Upper lobe of left lung (tissue), 4 donors: ENCODE results near the gene LGALS1.
"Not testable (repeated sequence)": the region's sequence is repeated elsewhere in the genome, so short reads cannot be mapped to it uniquely, and the experiment has no call there.

Experiments
- CTCF ChIP-seq, 6 experiments: fragments of 450-650 bp in 4 of 6; fragments of 200-600 bp in 2 of 6; sonication (generic) in 2 of 6; IDR thresholded peaks; one replicate each; pipeline ENCODE4 v1.5.1; 2016 to 2019; ENCODE audit warnings: antibody characterized with exemption in 6 of 6
- POLR2A ChIP-seq, 4 donors: fragments of 450-650 bp; IDR thresholded peaks; one replicate each; pipeline ENCODE4 v1.5.1; 2016 to 2017; ENCODE audit warnings: antibody characterized with exemption in 4 of 4, mild to moderate bottlenecking in 2 of 4
- POLR2AphosphoS5 ChIP-seq, 2 donors: sonication (generic); formaldehyde crosslinking; IDR thresholded peaks; one replicate each; pipeline ENCODE4 v1.5.1; 2017; ENCODE audit warnings: antibody characterized with exemption in 2 of 2

GRCh38 chr22:37696260-37696656, 20.8 kb downstream of the LGALS1 start:
- not testable (repeated sequence) for TF ChIP-seq POLR2A, CTCF, POLR2AphosphoS5 (IDR thresholded peaks at IDR 0.05)
